B cell (primary cell): Measurements from ENCODE around the gene EHBP1. TPM values are rescaled to one million over a fixed set of nuclear protein-coding genes. Genes with fewer than 3 reads are reported as not detected.
"Not testable (repeated sequence)": the region's sequence is repeated elsewhere in the genome, so short reads cannot be mapped to it uniquely, and the experiment has no call there.

Experiments used
- ATAC-seq: fragments of 200-7000 bp; cut with Tn5 transposase; one replicate; pipeline ENCODE4 v1.10.0; 2021; ENCODE audit warnings: low read depth, mild to moderate bottlenecking, moderate number of reproducible peaks, moderate library complexity
- CTCF ChIA-PET: fragments of 350-600 bp; sonication (Branson Sonifier 250); formaldehyde crosslinking; loops from one replicate; lab custom pipeline; 2021; ENCODE audit warnings: antibody characterized with exemption, inconsistent platforms; lab: Charles Lee
- POLR2A ChIA-PET: fragments of 350-600 bp; sonication (Branson Sonifier 250); formaldehyde crosslinking; loops from one replicate; lab custom pipeline; 2021; ENCODE audit warnings: antibody characterized with exemption; lab: Charles Lee
- DNase-seq: peaks from one replicate; pipeline ENCODE4 v3.0.0; 2013
- H2AFZ ChIP-seq: 2 replicates; pipeline ENCODE4 v1.6.1; 2012; ENCODE audit warnings: mild to moderate bottlenecking, low read depth, low read length; ENCODE audit not compliant: insufficient read depth, poor library complexity, severe bottlenecking
- H3K27ac ChIP-seq, 2 donors: 1 replicate in 1 of 2; 2 replicates in 1 of 2; pipeline ENCODE4 v1.5.1; 2012 to 2013; ENCODE audit warnings: low read length in 2 of 2, mild to moderate bottlenecking in 2 of 2, moderate library complexity in 1 of 2
- H3K27me3 ChIP-seq, 4 experiments: fragments of 200-600 bp in 1 of 4; sonication (generic) in 1 of 4; replicated peaks in 1 of 4; 1 replicate in 2 of 4; 2 replicates in 2 of 4; pipeline versions ENCODE4 v1.6.1 to v1.7.0; 2013 to 2016; ENCODE audit warnings: low read length in 3 of 4, mild to moderate bottlenecking in 2 of 4, mixed read lengths in 1 of 4, moderate library complexity in 1 of 4; ENCODE audit not compliant: insufficient read depth in 4 of 4, control insufficient read depth in 3 of 4; ENCODE audit errors: control extremely low read depth in 1 of 4
- H3K36me3 ChIP-seq, 2 experiments: replicated peaks in 1 of 2; 1 replicate in 1 of 2; 2 replicates in 1 of 2; pipeline versions ENCODE4 v1.6.1 to v1.7.1; 2013; ENCODE audit warnings: low read length in 1 of 2; ENCODE audit not compliant: insufficient read depth in 2 of 2, control insufficient read depth in 1 of 2; ENCODE audit errors: control extremely low read depth in 1 of 2, extremely low read depth in 1 of 2
- H3K4me1 ChIP-seq, 2 donors: fragments of 200-600 bp in 1 of 2; sonication (generic) in 1 of 2; 1 replicate in 1 of 2; 2 replicates in 1 of 2; pipeline versions ENCODE4 v1.5.1 to v1.6.1; 2013 to 2017; ENCODE audit warnings: low read length in 2 of 2; ENCODE audit not compliant: control insufficient read depth in 2 of 2, insufficient read depth in 2 of 2
- H3K4me2 ChIP-seq: replicated peaks from 2 replicates; pipeline ENCODE3; 2012; ENCODE audit warnings: mild to moderate bottlenecking, low read depth, low read length; ENCODE audit not compliant: poor library complexity, severe bottlenecking
- H3K4me3 ChIP-seq, 5 experiments: fragments of 200-600 bp in 1 of 5; sonication (generic) in 1 of 5; 1 replicate in 3 of 5; 2 replicates in 2 of 5; pipeline versions ENCODE4 v1.5.1 to v1.7.0; 2011 to 2016; ENCODE audit warnings: low read length in 4 of 5, mild to moderate bottlenecking in 4 of 5, low read depth in 2 of 5, control low read depth in 1 of 5, moderate library complexity in 1 of 5; ENCODE audit not compliant: insufficient read depth in 1 of 5; ENCODE audit errors: control extremely low read depth in 1 of 5, extremely low read depth in 1 of 5
- H3K79me2 ChIP-seq: fragments of 200-600 bp; sonication (generic); one replicate; pipeline ENCODE4 v1.6.0; 2016; ENCODE audit warnings: low read length; ENCODE audit not compliant: control insufficient read depth, insufficient read depth
- H3K9ac ChIP-seq: fragments of 200-600 bp; sonication (generic); 2 replicates; pipeline ENCODE4 v1.6.1; 2017; ENCODE audit warnings: mild to moderate bottlenecking, low read length, moderate library complexity
- H3K9me3 ChIP-seq, 3 donors: one replicate each; pipeline versions ENCODE4 v1.6.1 to v1.7.1; 2013; ENCODE audit warnings: low read length in 2 of 3; ENCODE audit not compliant: control insufficient read depth in 2 of 3, insufficient read depth in 1 of 3; ENCODE audit errors: control extremely low read depth in 1 of 3
- H4K20me1 ChIP-seq: 2 replicates; pipeline ENCODE4 v1.6.0; 2012; ENCODE audit warnings: mild to moderate bottlenecking, low read length; ENCODE audit not compliant: insufficient read depth, control insufficient read depth, poor library complexity, severe bottlenecking
- H3K27ac Mint-ChIP-seq: one replicate; pipeline ENCODE4 v1.8.0; 2021; ENCODE audit warnings: mixed read lengths
- H3K27me3 Mint-ChIP-seq: one replicate; pipeline ENCODE4 v1.8.0; 2021; ENCODE audit warnings: mixed read lengths
- H3K4me1 Mint-ChIP-seq: one replicate; pipeline ENCODE4 v1.8.0; 2021; ENCODE audit warnings: mixed read lengths
- H3K4me3 Mint-ChIP-seq: one replicate; pipeline ENCODE4 v1.8.0; 2021; ENCODE audit warnings: mixed read lengths
- H3K9me3 Mint-ChIP-seq: one replicate; pipeline ENCODE4 v1.8.0; 2022; ENCODE audit warnings: mixed read lengths; ENCODE audit not compliant: insufficient read depth
- EZH2 ChIP-seq: IDR thresholded peaks from 2 replicates; pipeline ENCODE4 v1.6.1; 2012; ENCODE audit warnings: borderline replicate concordance, low read depth, mild to moderate bottlenecking, moderate library complexity, low read length; ENCODE audit not compliant: insufficient read depth, poor library complexity, severe bottlenecking
- WGBS: methylation state at CpG from one replicate; pipeline ENCODE4 v1.1.5; 2013; ENCODE audit warnings: missing lambda C conversion rate; ENCODE audit not compliant: insufficient coverage; 5-methylcytosine and 5-hydroxymethylcytosine counted together
- intact Hi-C: fragments of 100-400 bp; cut with micrococcal nuclease; formaldehyde crosslinking; loops from one replicate; pipeline ENCODE4 v1.10.0; 2022
- polyA plus RNA-seq: library from polyadenylated mRNA; depleted of rRNA; stranded (reverse); fragments of >200 nt; gene quantifications from 2 replicates; pipeline ENCODE4 v1.2.3, GENCODE V29; 2012
- total RNA-seq, 2 donors: library from RNA; stranded (reverse); fragments of 120-200 nt in 1 of 2; gene quantifications; 1 replicate in 1 of 2; 2 replicates in 1 of 2; pipeline versions ENCODE4 v1.2.3 to v1.2.4, GENCODE V29; 2013 to 2022
- TF ChIP-seq, protein P1 (sequence below): fragments of 200-600 bp; IDR thresholded peaks from one replicate; pipeline ENCODE4 v1.8.0; 2022; ENCODE audit warnings: antibody characterized with exemption, mild to moderate bottlenecking

The EHBP1 gene
- total and polyA plus RNA-seq, 2 donors (not counting 1 experiment from before 2014, with no cell fraction given) = 8.8 to 34.7 TPM

DNA sequence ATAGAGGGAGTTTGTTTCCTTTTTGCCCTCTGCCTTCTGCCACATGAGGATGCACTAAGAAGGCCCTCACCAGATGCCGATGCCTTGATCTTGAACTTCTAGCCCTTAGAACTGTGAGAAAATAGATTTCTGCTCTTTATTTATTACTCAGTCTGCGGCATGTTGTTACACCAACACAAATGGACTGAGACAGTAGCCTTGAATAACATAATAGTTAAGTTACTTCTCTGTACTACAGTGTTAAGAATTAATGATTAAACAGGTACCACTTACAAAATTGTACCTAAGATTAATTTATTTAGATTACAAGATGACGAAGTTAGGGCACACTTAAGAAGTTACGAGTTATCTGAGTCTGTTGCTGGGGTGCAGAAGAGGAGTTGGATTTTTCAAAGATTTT is 42.4 kb downstream of the EHBP1 start:
- intact Hi-C loops = no loop called here
- WGBS = no CpG with 5 or more reads among the region's 4 CpGs
- Histone ChIP-seq H3K27ac (no peak overlapping the region), H3K4me1 (peaks cover 0 to 6% of the 10 kb centered on the region in 2 donors), H3K4me2 (no peak overlapping the region), H4K20me1 (no peaks in the 10 kb centered on the region), H3K79me2 (no peaks in the 10 kb centered on the region), H3K9me3 (no peaks in the 10 kb centered on the region), H3K9ac (no peak overlapping the region), H3K27me3 (no peaks in the 10 kb centered on the region), H3K4me3 (no peak overlapping the region), H3K36me3 (no peaks in the 10 kb centered on the region), H2AFZ (no peak overlapping the region)
- no peaks in the 10 kb centered on the region for H3K9me3 Mint-ChIP-seq
- H3K27ac Mint-ChIP-seq = no peak overlapping the region
- CTCF ChIA-PET = no interaction called here
- ATAC-seq (no peak), DNase-seq (no peak)
- no peak overlapping the region for H3K4me3 Mint-ChIP-seq
- peaks cover 26% of the 10 kb centered on the region for H3K4me1 Mint-ChIP-seq
- no peaks in the 10 kb centered on the region for H3K27me3 Mint-ChIP-seq
- POLR2A ChIA-PET = no interaction called here
- no peak for TF ChIP-seq EZH2
- TF ChIP-seq, protein P1, sequence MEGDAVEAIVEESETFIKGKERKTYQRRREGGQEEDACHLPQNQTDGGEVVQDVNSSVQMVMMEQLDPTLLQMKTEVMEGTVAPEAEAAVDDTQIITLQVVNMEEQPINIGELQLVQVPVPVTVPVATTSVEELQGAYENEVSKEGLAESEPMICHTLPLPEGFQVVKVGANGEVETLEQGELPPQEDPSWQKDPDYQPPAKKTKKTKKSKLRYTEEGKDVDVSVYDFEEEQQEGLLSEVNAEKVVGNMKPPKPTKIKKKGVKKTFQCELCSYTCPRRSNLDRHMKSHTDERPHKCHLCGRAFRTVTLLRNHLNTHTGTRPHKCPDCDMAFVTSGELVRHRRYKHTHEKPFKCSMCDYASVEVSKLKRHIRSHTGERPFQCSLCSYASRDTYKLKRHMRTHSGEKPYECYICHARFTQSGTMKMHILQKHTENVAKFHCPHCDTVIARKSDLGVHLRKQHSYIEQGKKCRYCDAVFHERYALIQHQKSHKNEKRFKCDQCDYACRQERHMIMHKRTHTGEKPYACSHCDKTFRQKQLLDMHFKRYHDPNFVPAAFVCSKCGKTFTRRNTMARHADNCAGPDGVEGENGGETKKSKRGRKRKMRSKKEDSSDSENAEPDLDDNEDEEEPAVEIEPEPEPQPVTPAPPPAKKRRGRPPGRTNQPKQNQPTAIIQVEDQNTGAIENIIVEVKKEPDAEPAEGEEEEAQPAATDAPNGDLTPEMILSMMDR = no peak

DNA sequence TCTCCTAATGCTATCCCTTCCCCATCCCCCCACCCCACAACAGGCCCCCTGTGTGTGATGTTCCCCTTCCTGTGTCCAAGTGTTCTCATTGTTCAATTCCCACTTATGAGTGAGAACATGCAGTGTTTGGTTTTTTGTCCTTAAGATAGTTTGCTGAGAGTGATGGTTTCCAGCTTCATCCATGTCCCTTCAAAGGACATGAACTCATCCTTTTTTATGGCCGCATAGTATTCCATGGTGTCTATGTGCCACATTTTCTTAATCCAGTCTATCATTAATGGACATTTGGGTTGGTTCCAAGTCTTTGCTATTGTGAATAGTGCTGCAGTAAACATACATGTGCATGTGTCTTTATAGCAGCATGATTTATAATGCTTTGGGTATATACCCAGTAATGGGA is 43.6 kb downstream of the EHBP1 start:
- POLR2A ChIA-PET, H3K4me1 ChIP-seq, H3K9me3 Mint-ChIP-seq, DNase-seq, H3K4me2 ChIP-seq, H4K20me1 ChIP-seq, H3K27me3 ChIP-seq, H3K36me3 ChIP-seq, H3K9me3 ChIP-seq, H3K27me3 Mint-ChIP-seq, H3K4me3 Mint-ChIP-seq, H3K4me3 ChIP-seq, CTCF ChIA-PET, intact Hi-C loops, H3K27ac Mint-ChIP-seq, H3K79me2 ChIP-seq, ATAC-seq, H3K9ac ChIP-seq, H2AFZ ChIP-seq, H3K27ac ChIP-seq: not testable (repeated sequence)
- H3K4me1 Mint-ChIP-seq = peaks cover 22% of the 10 kb centered on the region
- no CpG with 5 or more reads among the region's 1 CpG for WGBS
